Measurements from ENCODE around the gene FAM20C. TPM values are rescaled to one million over a fixed set of nuclear protein-coding genes. Genes with fewer than 3 reads are reported as not detected.
A peak's percentile ranks its signal among the peaks of the same experiment; 100 is the strongest.

FAM20C gene
- total RNA-seq, 3 donors from 2014 or later, result 20.7 to 47.7 (median 26.5) TPM

DNA sequence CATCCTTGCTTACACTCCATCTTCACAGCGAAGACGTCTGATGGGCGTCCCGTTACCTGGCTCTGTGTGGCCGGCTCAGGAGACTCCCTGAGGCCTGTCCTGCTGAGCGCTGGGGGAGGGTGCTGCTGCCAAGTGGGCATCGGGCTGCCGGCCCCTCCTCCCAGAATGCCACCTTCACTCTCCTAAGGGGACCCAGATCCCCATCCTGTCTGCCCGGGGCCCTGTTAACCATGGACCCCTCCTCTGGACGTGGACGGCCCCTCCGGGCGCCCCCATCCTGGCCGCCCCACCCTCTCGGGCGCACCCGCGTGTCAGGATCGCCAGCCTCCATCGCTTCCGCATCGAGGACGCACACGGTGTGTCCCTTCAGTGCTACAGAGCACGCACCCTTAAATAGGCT, 90.2 kb downstream of the FAM20C start:
- ATAC-seq (no peak), DNase-seq (peak in 2 of 3 donors; percentile 31 to 34)
- H3K9me3 ChIP-seq, result no peaks in the 10 kb centered on the region
- no peaks in the 10 kb centered on the region for H3K4me1 ChIP-seq (ENCODE audit: low read depth)
- no peaks in the 10 kb centered on the region for H3K36me3 ChIP-seq (ENCODE audit: low read depth)
- intact Hi-C loops (cut with DNase I, micrococcal nuclease), result no loop called here
- no peak overlapping the region for H3K4me3 ChIP-seq
- TF ChIP-seq, protein P1, sequence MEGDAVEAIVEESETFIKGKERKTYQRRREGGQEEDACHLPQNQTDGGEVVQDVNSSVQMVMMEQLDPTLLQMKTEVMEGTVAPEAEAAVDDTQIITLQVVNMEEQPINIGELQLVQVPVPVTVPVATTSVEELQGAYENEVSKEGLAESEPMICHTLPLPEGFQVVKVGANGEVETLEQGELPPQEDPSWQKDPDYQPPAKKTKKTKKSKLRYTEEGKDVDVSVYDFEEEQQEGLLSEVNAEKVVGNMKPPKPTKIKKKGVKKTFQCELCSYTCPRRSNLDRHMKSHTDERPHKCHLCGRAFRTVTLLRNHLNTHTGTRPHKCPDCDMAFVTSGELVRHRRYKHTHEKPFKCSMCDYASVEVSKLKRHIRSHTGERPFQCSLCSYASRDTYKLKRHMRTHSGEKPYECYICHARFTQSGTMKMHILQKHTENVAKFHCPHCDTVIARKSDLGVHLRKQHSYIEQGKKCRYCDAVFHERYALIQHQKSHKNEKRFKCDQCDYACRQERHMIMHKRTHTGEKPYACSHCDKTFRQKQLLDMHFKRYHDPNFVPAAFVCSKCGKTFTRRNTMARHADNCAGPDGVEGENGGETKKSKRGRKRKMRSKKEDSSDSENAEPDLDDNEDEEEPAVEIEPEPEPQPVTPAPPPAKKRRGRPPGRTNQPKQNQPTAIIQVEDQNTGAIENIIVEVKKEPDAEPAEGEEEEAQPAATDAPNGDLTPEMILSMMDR (IDR thresholded peaks at IDR 0.05), result no peak

DNA sequence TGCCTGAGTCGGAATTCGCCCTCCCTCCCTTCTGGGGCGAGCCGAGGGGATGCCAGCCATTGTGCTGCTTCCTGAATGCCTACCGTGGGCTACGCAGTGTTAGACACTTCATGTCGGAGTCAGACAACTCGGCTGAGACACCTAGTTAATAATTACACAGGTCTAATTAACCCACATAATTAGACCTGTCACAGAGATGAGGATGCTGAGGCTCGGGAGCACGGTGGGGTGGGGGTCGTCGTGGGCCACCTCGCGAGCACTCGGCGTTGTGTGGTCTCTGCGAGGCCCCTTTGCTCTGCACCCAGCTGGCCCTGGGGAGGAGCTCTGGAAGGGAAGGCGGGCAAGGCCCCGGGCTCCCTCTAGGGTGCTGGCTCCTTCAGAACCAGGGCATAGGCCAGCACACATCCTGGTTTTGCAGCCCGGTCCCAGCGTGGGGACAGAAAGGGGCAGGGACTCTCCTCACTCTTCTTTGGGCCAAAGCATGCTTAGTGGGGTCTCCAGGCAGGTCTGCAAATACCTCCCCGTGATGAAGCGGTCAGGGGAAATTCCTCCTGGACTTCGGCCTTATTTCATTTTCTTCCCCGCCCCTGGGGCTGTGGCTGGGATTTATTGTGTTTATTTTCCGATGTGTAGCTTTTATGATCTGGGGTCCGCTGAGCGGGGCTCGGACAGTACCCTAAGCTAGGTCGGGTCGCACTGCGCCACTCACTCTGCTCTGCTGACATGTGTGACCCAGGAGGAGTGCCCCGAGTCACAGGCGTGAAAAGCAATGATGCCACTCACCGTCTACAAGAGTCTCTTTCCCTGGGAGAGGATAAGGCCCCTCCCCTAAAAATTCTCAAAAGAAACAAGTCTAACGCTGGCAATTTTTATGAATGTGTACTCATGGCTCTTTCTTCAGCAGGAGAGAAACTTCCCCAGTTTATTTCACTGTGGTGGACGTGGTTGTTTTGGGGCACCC, 92.7 kb downstream of the FAM20C start:
- H3K36me3 ChIP-seq (ENCODE audit: low read depth), result no peaks in the 10 kb centered on the region
- peak in 2 of 3 donors; percentile 76 to 88 for DNase-seq
- peak; percentile 87 for ATAC-seq
- H3K9me3 ChIP-seq, result no peaks in the 10 kb centered on the region
- intact Hi-C loops (cut with DNase I, micrococcal nuclease), result no loop called here
- no peaks in the 10 kb centered on the region for H3K4me1 ChIP-seq (ENCODE audit: low read depth)
- TF ChIP-seq, protein P1 (IDR thresholded peaks at IDR 0.05), result no peak
- H3K4me3 ChIP-seq, result no peak overlapping the region

DNA sequence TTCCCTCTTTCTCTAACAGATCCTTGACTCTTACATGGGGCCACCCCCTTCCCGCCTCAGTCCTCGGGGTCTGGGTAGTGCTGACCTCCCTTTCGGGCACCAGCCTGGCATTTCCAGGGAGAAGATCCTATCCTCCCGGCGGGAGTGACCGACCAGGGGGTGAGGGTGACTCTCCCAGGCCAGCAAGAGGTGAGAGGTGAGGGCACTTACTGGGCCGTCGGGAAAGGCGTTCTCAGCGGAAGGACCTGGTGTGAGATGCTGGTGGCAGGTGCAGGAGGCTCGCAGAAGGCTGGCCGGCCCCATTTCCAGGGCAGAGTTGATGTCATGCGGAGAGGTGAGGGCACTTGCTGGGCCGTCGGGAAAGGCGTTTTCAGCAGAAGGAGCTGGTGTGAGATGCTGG, 93.4 kb downstream of the FAM20C start:
- no peak overlapping the region for H3K4me3 ChIP-seq
- H3K9me3 ChIP-seq, result no peaks in the 10 kb centered on the region
- intact Hi-C loops (cut with DNase I, micrococcal nuclease), result no loop called here
- DNase-seq (peak in 2 of 3 donors; percentile 47 to 65), ATAC-seq (peak; percentile 52)
- H3K36me3 ChIP-seq (ENCODE audit: low read depth), result no peaks in the 10 kb centered on the region
- TF ChIP-seq, protein P1 (IDR thresholded peaks at IDR 0.05), result no peak
- peaks cover 2% of the 10 kb centered on the region for H3K4me1 ChIP-seq (ENCODE audit: low read depth)

DNA sequence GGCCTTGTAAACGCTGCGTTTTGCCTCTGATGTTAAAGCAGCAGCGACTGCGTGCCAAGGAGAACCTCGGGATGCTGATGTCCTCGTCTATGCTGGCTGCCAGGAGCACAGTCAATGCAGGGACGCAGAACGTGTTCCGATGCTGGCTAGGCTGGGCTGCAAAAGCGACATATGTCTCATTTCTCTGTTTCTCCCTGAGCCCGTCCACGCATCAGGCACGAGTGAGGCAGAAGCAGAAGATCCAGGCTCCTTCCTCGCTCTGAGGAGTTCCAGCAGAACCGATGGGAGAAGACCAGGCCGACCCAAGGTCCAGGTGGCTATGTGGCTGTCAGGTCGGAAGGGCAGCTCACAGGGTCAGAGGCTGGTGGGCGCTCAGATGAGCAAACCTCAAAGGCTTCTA, 93.9 kb downstream of the FAM20C start:
- TF ChIP-seq, protein P1 (IDR thresholded peaks at IDR 0.05), result no peak
- DNase-seq (peak in 2 of 3 donors; percentile 32 to 36), ATAC-seq (no peak)
- Histone ChIP-seq H3K36me3 (ENCODE audit: low read depth) (no peaks in the 10 kb centered on the region), H3K4me1 (ENCODE audit: low read depth) (peaks cover 2% of the 10 kb centered on the region), H3K9me3 (no peaks in the 10 kb centered on the region), H3K4me3 (no peak overlapping the region)
- intact Hi-C loops (cut with DNase I, micrococcal nuclease), result no loop called here

DNA sequence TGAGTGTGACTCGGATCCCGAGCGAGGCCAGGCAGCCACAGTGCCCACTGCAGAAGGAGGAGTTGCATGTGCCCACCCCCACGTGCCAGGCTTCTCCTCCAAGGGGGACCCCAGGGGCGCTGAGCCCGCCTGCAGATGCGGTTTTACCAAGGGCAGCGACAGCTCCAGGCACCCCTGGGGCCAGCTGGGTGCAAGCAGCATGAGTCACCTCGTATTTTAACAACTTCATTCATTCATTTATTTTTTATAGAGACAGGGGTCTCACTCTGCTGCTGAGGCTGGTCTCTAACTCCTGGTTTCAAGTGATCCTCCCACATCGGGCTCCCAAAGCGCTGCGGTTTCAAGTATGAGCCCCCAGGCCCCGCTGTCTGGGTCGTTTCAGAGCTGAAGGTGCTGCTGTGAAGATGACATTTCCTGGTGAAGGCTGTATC, 96.3 kb downstream of the FAM20C start:
- H3K9me3 ChIP-seq, result no peaks in the 10 kb centered on the region
- ATAC-seq (no peak), DNase-seq (peak in 2 of 3 donors; percentile 29 to 54)
- TF ChIP-seq, protein P1 (IDR thresholded peaks at IDR 0.05), result no peak
- H3K4me3 ChIP-seq, result no peak overlapping the region
- no peaks in the 10 kb centered on the region for H3K36me3 ChIP-seq (ENCODE audit: low read depth)
- intact Hi-C loops (cut with DNase I, micrococcal nuclease), result no loop called here
- peaks cover 2% of the 10 kb centered on the region for H3K4me1 ChIP-seq (ENCODE audit: low read depth)
